ENCODE data around the gene SPATA13.
"Not testable (repeated sequence)": the region's sequence is repeated elsewhere in the genome, so short reads cannot be mapped to it uniquely, and the experiment has no call there.

The SPATA13 gene

GRCh38 chr13:24196593-24197197 lies 36.2 kb downstream of the SPATA13 start:
- no peak for DNase-seq (ENCODE audit: low read depth in 2 of 2)

- DNase-seq (ENCODE audit: low read depth in 2 of 2): no peak
Observed at GRCh38 chr13:24199016-24199415, 38.5 kb downstream of the SPATA13 start.

GRCh38 chr13:24202215-24202614 lies 41.7 kb downstream of the SPATA13 start:
- no peak for DNase-seq (ENCODE audit: low read depth in 2 of 2)

DNA sequence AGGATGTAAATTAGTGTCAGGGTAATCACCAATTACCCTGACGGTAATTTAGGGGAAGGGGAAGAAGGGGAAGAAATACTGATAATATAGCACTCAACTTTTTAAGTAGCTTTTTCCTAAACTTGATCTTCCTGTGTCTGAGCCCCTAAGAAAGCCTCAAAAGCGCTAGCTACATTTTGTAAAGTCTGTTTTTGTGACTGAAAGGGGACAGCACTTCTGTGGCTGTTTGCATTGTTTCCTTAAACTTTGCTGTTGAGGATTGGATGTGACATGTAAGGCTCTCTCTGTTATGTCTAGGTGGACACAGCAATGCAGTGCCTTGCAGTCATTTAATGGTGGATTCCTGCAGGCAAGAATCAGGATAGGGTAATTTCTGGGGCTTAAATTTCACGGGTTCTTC lies 42.8 kb downstream of the SPATA13 start:
- no peak for DNase-seq (ENCODE audit: low read depth in 2 of 2)

- no peak for DNase-seq (ENCODE audit: low read depth in 2 of 2)
Observed at GRCh38 chr13:24203811-24204210, 43.3 kb downstream of the SPATA13 start.

DNA sequence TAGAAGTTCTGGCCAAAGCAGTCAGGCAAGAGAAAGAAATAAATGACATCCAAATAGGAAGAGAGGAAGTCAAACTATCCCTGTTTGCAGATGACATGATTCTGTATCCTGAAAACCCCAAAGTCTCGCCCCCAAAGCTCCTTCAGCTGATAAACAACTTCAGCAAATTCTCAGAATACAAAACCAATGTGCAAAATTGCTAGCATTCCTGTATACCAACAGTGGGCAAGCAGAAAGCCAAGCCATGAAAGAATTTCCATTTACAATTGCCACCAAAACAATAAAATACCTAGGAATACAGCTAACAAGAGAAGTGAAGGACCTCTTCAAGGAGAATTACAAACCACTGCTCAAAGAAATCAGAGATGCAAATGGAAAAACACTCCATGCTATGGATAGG lies 44.6 kb downstream of the SPATA13 start:
- not testable (repeated sequence) for DNase-seq (ENCODE audit: low read depth in 2 of 2)

GRCh38 chr13:24207841-24208667 lies 47.5 kb downstream of the SPATA13 start:
- no peak for DNase-seq (ENCODE audit: low read depth in 2 of 2)

DNA sequence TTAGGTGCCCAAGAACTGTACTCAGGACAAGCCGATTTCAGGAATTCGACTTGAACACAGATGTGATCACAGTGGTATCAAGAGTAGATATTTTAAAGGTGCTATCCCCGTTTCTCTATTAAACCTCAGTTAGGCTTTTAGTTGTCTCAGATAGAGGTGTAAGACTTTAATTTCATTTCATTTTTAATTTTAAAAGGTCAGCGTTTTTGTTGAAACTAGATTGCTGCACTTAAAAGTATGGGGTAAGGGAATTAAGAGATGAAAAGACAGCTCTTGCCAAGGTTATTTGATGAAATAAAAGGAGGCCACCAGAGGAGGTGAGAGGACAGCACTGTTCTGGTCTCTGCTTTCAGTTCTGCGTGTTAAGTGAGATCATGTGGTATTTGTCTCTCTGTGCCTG lies 48.6 kb downstream of the SPATA13 start:
- DNase-seq (ENCODE audit: low read depth in 2 of 2): no peak

DNA sequence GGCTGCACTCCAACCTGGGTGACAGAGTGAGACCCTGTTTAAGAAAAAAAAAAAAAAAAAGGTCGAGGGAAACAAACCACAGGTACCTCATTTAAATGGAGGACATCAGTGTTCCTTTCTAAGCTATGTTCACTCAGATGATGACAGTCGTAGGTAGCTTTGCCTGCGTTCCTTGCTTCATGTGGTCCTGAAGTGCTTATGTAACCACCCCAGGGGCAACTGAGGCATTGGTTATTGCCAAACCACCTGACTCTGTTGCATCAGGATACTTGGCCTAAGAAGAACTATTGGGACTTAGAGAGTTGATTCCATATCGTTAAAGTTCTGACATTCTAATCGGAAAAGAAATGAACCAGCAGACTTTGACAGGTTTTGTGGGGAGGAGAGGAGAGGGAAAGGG lies 51.7 kb downstream of the SPATA13 start:
- no peak for DNase-seq (ENCODE audit: low read depth in 2 of 2)

- no peak for DNase-seq (ENCODE audit: low read depth in 2 of 2)
Observed at GRCh38 chr13:24212674-24213073, 52.2 kb downstream of the SPATA13 start.

- DNase-seq (ENCODE audit: low read depth in 2 of 2): no peak
Observed at GRCh38 chr13:24213932-24214331, 53.4 kb downstream of the SPATA13 start.

DNA sequence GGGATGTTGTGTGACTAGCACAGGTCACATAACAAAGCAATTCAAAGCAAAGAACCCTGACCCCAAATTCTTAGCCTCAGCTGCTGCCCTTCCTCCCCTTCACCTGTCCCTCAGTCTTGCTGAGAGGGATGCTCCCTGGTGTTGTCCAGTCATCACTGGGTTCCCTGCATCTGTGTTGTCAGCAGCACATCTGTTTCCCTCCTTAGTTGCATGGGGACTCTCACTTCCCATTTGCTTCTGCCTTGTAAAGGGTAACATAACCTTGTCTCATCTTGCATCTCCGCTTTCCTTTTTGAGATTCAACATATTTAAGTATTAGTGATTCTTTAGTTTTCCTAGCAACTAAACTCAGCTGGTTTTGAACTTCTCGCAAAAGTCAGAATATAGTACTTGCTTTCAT lies 54.0 kb downstream of the SPATA13 start:
- DNase-seq (ENCODE audit: low read depth in 2 of 2): no peak

GRCh38 chr13:24215126-24215525 lies 54.6 kb downstream of the SPATA13 start:
- DNase-seq (ENCODE audit: low read depth in 2 of 2): no peak

- DNase-seq (ENCODE audit: low read depth in 2 of 2): no peak
Observed at GRCh38 chr13:24215732-24216131, 55.2 kb downstream of the SPATA13 start.

DNA sequence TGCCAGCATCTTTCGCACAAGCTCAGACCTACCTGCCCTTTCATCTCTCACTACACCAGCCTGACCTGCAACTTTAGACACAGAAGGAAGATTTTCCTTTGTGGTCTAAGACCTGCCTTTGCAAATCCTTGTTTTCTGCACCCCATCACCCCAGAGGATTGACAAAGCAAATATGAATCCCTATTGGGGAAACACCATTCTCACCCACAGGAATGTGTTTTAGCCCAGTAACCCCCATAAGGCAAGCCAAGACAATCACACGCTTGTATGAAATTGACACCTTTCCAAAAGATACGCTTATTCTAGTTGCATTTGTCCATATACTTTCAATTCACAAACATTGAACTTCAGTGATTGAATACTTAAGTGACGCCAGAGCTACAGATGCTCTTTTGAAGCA lies 55.7 kb downstream of the SPATA13 start:
- DNase-seq (ENCODE audit: low read depth in 2 of 2): no peak

- DNase-seq (ENCODE audit: low read depth in 2 of 2): not testable (repeated sequence)
Observed at GRCh38 chr13:24216779-24217178, 56.3 kb downstream of the SPATA13 start.

GRCh38 chr13:24217601-24218281 lies 57.2 kb downstream of the SPATA13 start:
- DNase-seq (ENCODE audit: low read depth in 2 of 2): no peak

DNA sequence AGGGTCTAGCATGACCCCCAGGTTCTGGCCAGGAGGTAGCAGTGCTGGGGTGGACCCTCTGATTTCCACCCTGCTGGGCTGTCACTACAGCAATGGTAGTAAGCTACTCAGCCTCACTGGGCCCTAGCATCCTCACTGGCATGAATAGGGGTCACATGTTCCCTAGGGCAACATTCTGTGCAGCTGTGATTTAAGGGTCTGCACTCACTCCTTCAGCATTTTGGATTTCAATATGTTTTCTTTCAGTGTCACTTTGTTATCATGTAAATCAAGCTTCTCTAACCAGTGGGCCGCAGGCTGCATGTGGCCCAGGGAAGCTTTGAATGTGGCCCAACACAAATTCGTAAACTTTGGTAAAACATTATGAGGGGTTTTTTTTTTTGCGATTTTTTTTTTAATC lies 57.8 kb downstream of the SPATA13 start:
- DNase-seq (ENCODE audit: low read depth in 2 of 2): no peak

DNA sequence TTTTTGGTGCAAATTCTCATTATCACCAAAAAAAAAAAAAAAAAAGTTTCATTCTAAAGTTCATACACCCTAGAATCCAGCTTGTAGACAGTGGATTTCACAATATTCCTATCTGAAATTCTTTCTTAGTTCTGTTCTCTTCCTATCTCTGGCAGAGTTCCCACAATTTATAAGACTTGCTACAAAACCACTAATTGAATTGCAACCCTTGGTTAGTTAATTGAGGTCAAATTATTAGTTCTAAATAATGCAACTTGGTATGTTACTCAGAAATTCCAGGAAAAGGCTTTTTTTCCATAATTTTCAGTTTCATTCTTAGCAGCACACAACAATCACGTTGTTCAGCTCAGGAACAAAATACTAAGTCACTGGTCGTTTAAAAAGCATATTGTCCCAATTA lies 58.5 kb downstream of the SPATA13 start:
- DNase-seq (ENCODE audit: low read depth in 2 of 2): no peak

DNA sequence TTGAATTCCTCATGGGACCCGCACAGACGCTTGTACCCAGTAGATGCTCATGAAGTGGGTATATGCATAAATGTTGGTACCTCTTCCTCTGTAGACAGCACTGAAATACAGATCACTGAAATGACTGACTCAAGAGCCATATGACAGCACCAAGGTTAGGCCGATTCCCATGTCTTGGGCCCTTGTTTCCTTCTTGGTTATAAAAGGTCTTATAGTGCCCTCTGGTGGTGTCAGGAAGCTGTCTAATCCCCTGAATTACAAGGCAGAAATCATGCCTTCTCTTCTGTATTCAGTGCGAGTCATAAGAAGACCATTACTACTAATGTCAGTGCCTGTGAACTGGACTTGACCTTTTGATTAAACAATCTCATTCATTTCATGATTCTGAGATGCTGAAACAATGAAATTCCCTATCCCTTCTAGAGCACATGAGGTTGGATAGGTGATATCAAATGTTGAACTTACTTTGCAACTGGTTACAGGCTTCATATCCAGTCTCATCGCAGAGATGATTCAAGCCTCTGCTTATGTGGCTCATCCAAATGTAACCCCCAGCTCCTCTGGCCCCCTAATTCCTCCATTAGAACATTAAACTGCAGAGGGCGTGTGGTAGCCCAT lies 59.7 kb downstream of the SPATA13 start:
- DNase-seq (ENCODE audit: low read depth in 2 of 2): no peak

- DNase-seq (ENCODE audit: low read depth in 2 of 2): no peak
Observed at GRCh38 chr13:24221007-24221406, 60.5 kb downstream of the SPATA13 start.

GRCh38 chr13:24222756-24223155 lies 62.2 kb downstream of the SPATA13 start:
- DNase-seq (ENCODE audit: low read depth in 2 of 2): no peak
